ENCODE results near the gene WNT5B.

WNT5B gene

GRCh38 chr12:1651946-1652345 is 22.9 kb downstream of the WNT5B start:
- DNase-seq (ENCODE audit: low read depth) = no peak

- DNase-seq (ENCODE audit: low read depth) = no peak
These were observed 26.3 kb downstream of the WNT5B start for GRCh38 chr12:1655225-1655788.

GRCh38 chr12:1656902-1657301 is 27.9 kb downstream of the WNT5B start:
- DNase-seq (ENCODE audit: low read depth) = no peak

- DNase-seq (ENCODE audit: low read depth) = no peak
These were observed 28.7 kb downstream of the WNT5B start for GRCh38 chr12:1657688-1658087.

- no peak for DNase-seq (ENCODE audit: low read depth)
These were observed 31.5 kb downstream of the WNT5B start for GRCh38 chr12:1660304-1661187.

GRCh38 chr12:1661553-1662335 is 32.7 kb downstream of the WNT5B start:
- peak; percentile 82 for DNase-seq (ENCODE audit: low read depth)

- DNase-seq (ENCODE audit: low read depth) = no peak
These were observed 33.9 kb downstream of the WNT5B start for GRCh38 chr12:1662761-1663439.

GRCh38 chr12:1663440-1664132 is 34.6 kb downstream of the WNT5B start:
- DNase-seq (ENCODE audit: low read depth) = no peak

GRCh38 chr12:1665366-1665765 is 36.3 kb downstream of the WNT5B start:
- no peak for DNase-seq (ENCODE audit: low read depth)

GRCh38 chr12:1666215-1666614 is 37.2 kb downstream of the WNT5B start:
- DNase-seq (ENCODE audit: low read depth) = no peak

GRCh38 chr12:1666685-1667162 is 37.7 kb downstream of the WNT5B start:
- no peak for DNase-seq (ENCODE audit: low read depth)

- no peak for DNase-seq (ENCODE audit: low read depth)
These were observed 40.0 kb downstream of the WNT5B start for GRCh38 chr12:1668833-1669543.

GRCh38 chr12:1670358-1671268 is 41.6 kb downstream of the WNT5B start:
- DNase-seq (ENCODE audit: low read depth) = no peak

- DNase-seq (ENCODE audit: low read depth) = no peak
These were observed 47.0 kb downstream of the WNT5B start for GRCh38 chr12:1676043-1676442.

- no peak for DNase-seq (ENCODE audit: low read depth)
These were observed 51.9 kb downstream of the WNT5B start for GRCh38 chr12:1680804-1681492.

- DNase-seq (ENCODE audit: low read depth) = no peak
These were observed 52.4 kb downstream of the WNT5B start for GRCh38 chr12:1681493-1681807.

GRCh38 chr12:1688086-1688710 is 59.2 kb downstream of the WNT5B start:
- DNase-seq (ENCODE audit: low read depth) = no peak

GRCh38 chr12:1690578-1691122 is 61.6 kb downstream of the WNT5B start, which contains the start of gene ADIPOR2:
ADIPOR2 (plus strand) TSS chr12:1691070; CDS start chr12:1754344, 63,274 bp downstream.
- peak; percentile 82 for DNase-seq (ENCODE audit: low read depth)
